Mucosa of descending colon (tissue), 3 donors: ENCODE measurements around the gene RAD50. TPM values are rescaled to one million over a fixed set of nuclear protein-coding genes. Genes with fewer than 3 reads are reported as not detected.

Experiments used
- ATAC-seq: fragments of 200-7000 bp; cut with Tn5 transposase; one replicate; pipeline ENCODE4 v1.9.1; 2020; ENCODE audit warnings: mild to moderate bottlenecking, moderate library complexity
- DNase-seq, 3 donors: peaks; one replicate each; pipeline ENCODE4 v3.0.0-alpha.2; 2020
- H3K36me3 ChIP-seq: fragments of 200-600 bp; one replicate; pipeline ENCODE4 v1.8.0; 2021; ENCODE audit warnings: low read depth, mild to moderate bottlenecking
- H3K4me1 ChIP-seq: fragments of 200-600 bp; one replicate; pipeline ENCODE4 v1.8.0; 2021; ENCODE audit warnings: low read depth, mild to moderate bottlenecking
- H3K4me3 ChIP-seq: fragments of 200-600 bp; one replicate; pipeline ENCODE4 v1.8.0; 2021; ENCODE audit warnings: mild to moderate bottlenecking
- H3K9me3 ChIP-seq: fragments of 200-600 bp; one replicate; pipeline ENCODE4 v1.8.0; 2021; ENCODE audit warnings: mild to moderate bottlenecking
- CTCF ChIP-seq: fragments of 200-600 bp; IDR thresholded peaks from one replicate; pipeline ENCODE4 v1.8.0; 2022; ENCODE audit warnings: antibody characterized with exemption, mild to moderate bottlenecking
- intact Hi-C, 2 donors: fragments of 100-400 bp; cut with DNase I in 1 of 2; cut with micrococcal nuclease in 1 of 2; formaldehyde crosslinking; loops; one replicate each; pipeline versions ENCODE4 v1.11.0 to v1.11.1; 2022; cut with DNase I, micrococcal nuclease
- total RNA-seq, 3 donors: library from RNA; stranded (reverse); fragmentation: NEBNext Ultra II Directional in 2 of 3; extraction: Animal tissue kit (Norgen Biotek cat#: 25700) in 2 of 3; gene quantifications; one replicate each; pipeline versions ENCODE4 v1.2.1 to v1.2.4, GENCODE V29; 2021 to 2023
- donor health status: DM: no; HTN: no; CAD: no; lungs with moderate emphysema.
- donor health status: DM: no; HTN: no; CAD: no.
- donor health status: DM: no; HTN: yes; CAD: no.

Gene RAD50
- total RNA-seq, 3 donors from 2014 or later = 35.3 to 43.8 (median 36.1) TPM

GRCh38 chr5:132646583-132647266 is 89.9 kb downstream of the RAD50 start:
- ATAC-seq (no peak), DNase-seq (no peak)
- no peak overlapping the region for H3K4me3 ChIP-seq
- H3K4me1 ChIP-seq = no peaks in the 10 kb centered on the region
- no peaks in the 10 kb centered on the region for H3K36me3 ChIP-seq
- no peak for TF ChIP-seq CTCF
- no peaks in the 10 kb centered on the region for H3K9me3 ChIP-seq
- intact Hi-C loops = no loop called here

- TF ChIP-seq CTCF = no peak
- H3K36me3 ChIP-seq = no peaks in the 10 kb centered on the region
- H3K4me1 ChIP-seq = no peaks in the 10 kb centered on the region
- ATAC-seq (no peak), DNase-seq (no peak)
- intact Hi-C loops = no loop called here
- no peak overlapping the region for H3K4me3 ChIP-seq
- no peaks in the 10 kb centered on the region for H3K9me3 ChIP-seq
Observed at GRCh38 chr5:132647473-132647872, 90.7 kb downstream of the RAD50 start.

- no peak overlapping the region for H3K4me3 ChIP-seq
- no peaks in the 10 kb centered on the region for H3K36me3 ChIP-seq
- H3K9me3 ChIP-seq = no peaks in the 10 kb centered on the region
- intact Hi-C loops = no loop called here
- DNase-seq = no peak
- TF ChIP-seq CTCF = no peak
- ATAC-seq = no peak
- no peaks in the 10 kb centered on the region for H3K4me1 ChIP-seq
Observed at GRCh38 chr5:132648355-132648754, 91.6 kb downstream of the RAD50 start.

- Histone ChIP-seq H3K4me3 (no peak overlapping the region), H3K36me3 (no peaks in the 10 kb centered on the region), H3K9me3 (no peaks in the 10 kb centered on the region), H3K4me1 (no peaks in the 10 kb centered on the region)
- no peak for TF ChIP-seq CTCF
- no peak for ATAC-seq
- intact Hi-C loops = no loop called here
- DNase-seq = no peak
Observed at GRCh38 chr5:132651838-132652469, 95.2 kb downstream of the RAD50 start.

- ATAC-seq (no peak), DNase-seq (no peak)
- intact Hi-C loops = no loop called here
- Histone ChIP-seq H3K36me3 (no peaks in the 10 kb centered on the region), H3K4me3 (no peak overlapping the region), H3K9me3 (no peaks in the 10 kb centered on the region), H3K4me1 (no peaks in the 10 kb centered on the region)
- no peak for TF ChIP-seq CTCF
Observed at GRCh38 chr5:132653716-132654115, 96.9 kb downstream of the RAD50 start.
